IPS DF 19.7 (cell line): ENCODE results near the gene OS9.

Source experiments
- DNase-seq: peaks from one replicate; pipeline ENCODE4 v3.0.0-alpha.2; 2013; ENCODE audit warnings: low read depth, low spot score

Gene OS9

DNA sequence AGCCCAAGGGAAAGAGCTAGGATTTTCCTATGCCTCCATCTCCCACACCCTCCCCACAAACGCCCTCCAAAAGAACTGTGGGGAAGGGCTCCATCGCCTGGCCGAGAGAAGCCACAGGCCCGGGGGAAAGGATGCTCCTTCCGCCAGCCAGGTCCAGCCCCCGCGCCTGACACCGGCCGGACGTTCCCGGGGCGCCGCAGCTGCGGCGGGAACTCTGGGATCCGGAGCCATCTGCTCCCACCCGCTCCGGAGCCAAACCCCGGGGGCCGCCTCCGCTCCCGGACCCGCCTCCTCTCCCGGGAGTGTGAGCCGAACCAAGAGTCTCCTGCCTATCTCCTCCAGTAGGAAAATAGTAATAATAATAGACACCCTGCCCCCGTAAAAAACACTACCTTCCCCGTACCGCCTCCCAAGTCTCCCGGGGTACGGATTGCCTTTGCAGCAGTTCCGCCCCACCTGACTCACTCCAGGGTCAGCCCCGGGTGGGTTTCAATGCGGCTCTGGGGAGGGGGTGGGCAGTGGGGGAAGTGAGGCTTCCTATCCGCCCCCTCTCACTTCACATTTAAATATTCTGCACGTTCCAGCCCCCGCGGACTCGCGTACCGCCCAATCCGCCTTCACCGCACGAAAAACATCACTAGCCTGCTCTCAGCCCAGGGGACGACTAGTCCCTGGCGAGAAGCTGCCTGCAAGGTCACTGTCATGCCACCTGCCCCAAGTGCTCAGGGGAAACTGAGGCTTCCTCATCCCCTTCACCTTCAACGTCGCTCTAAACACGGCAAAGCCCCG, 42.2 kb downstream of the OS9 start:
- no peak for DNase-seq

DNA sequence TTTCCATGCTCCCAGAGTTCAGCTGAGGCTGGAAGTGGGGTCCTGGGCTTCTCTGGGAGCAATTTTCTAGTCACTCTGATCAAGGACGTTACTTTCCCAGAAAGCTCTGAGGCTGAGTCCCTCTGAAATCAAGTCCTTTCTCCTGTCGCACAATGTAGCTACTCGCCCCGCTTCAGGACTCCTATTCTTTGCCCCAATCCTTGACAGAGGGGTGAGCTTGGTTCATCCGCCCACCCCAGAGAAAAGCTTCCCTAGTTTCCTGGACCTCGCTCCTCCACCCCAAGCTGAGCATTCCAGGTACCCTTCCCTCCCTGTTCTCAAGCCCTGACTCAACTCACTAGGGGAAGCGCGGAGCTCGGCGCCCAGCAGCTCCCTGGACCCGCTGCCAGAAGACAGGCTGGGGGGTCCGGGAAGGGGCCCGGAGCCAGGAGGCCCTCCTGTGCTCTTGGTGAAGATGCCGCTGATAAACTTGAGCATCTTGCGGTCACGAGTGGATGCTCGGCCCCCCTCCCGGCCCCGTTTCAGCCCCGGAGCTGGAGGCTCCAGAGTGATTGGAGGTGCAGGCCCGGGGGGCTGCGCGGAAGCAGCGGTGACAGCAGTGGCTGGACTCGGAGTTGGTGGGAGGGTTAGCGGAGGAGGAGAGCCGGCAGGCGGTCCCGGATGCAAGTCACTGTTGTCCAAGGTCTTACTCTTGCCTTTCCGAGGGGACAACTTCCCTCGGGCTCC, 43.0 kb downstream of the OS9 start:
- DNase-seq, result no peak

DNA sequence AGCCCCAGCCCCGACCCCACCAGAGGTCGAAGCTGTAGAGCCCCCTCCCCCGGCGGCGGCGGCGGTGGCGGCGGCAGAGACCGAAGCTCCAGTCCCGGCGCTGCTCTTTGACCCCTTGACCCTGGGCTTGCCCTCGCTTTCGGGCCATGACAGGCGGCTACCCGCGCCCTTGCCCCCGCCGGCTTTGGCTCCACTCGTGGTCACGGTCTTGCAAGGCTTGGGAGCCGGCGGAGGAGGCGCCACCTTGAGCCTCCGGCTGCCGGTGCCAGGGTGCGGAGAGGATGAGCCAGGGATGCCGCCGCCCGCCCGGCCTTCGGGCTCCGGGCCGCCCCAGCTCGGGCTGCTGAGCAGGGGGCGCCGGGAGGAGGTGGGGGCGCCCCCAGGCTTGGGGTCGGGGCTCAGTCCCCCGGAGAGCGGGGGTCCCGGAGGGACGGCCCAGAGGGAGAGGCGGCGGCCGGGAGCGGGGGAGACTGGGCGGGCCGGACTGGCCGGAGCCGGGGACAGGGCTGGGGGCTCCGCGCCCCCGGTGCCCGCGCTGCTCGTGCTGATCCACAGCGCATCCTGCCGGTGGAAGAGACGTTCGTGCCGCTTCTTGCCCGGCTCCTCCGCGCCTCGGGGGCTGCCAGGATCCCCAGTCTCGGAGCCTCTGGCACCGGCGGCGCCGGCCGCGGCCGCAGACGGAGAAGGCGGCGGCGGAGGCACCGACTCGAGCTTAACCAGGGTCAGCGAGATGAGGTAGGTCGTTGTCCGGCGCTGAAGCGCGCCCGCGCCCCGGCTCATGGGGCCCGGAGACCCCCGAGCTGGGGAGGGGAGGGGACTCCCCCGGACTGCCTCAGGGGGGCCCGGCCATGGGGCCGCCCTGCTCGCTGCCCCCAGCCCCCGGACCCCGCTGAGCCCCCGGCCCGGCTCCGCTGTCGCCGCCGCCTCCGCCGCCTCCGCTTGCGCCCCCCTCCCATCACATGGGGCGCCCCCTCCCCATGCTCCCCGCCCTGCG, 43.8 kb downstream of the OS9 start:
- DNase-seq, result no peak

DNA sequence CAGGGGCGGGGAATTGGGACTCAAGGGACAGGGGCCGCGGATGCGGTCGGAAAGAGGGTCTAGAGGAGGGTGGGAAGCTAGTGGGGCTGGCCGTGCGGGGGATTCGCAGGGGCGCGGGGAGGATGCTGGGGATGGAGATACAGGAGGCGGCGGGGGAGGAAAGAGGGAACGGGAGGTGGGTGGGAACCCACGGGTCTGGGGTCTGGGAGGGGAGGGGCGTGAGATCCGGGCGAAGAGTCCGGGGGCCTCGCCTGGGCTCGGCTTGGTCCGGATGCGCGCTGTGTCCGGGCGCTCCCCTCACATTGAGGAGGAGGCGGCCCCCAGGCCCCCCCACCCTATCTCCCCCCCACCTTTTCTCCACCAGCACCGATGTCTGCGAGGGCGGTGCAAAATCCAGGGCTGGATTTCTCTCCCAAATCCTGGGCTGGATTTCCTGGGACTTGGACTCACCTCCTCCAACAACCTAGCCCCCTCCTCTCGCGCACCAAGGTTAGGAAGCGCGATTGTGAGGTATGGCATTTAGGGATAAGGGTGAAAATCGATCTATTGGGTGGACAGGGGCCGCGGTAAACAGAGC, 44.8 kb downstream of the OS9 start, which contains the start of gene AGAP2:
AGAP2 (minus strand) TSS at position 82 of the 577 bp plus-strand sequence. CDS start 496 bp downstream, outside the sequence.
- no peak for DNase-seq

DNA sequence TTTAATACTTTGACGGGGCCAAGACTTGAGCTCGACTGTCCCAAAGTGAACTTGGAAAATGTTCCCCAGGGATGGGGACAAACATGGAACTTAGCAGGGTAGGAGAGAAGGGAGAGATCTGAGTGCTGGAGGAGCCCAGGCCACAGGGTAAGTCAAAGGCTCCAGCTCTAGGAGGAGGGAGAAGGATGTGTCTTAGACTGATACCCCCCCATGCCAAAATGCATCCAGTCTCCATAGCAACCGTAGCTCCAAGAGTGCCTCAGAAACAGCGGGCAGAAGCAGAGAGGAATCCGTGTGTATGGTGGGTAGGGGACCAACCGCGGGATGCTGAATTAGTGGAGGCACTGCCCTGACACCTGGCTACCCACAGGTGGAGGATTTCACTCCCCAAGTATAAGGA, 45.5 kb downstream of the OS9 start:
- DNase-seq, result no peak

DNA sequence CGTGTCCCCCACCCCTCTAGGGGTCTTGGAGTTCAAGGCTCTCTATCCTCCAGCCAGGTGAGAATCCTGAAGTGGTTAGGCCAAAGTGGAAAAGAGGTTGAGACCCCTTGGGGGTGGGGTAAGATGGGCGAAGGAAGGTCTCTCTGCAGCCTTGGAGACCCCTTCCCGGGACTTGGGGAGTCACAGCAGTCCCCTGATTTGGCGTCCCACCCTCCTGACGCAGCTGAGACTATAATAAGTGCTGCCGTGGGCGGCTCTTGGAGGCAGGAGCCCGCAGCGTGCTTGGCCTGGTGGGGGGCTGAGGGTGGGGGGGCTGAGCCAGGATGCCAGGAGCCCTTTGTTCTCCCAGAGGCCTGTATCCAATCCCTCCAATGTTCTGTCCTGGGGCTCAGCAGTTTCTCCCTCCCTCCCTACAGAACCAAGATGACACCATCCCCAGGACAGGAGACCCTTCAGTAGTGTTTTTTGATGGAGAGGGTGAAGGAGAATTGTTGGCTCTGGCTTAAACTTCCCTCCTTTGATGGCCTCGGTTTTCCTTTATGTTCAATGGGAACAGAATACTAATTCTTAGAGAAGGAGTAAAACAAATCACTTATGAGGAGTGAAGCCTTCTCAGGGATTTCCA, 46.1 kb downstream of the OS9 start:
- DNase-seq, result no peak

DNA sequence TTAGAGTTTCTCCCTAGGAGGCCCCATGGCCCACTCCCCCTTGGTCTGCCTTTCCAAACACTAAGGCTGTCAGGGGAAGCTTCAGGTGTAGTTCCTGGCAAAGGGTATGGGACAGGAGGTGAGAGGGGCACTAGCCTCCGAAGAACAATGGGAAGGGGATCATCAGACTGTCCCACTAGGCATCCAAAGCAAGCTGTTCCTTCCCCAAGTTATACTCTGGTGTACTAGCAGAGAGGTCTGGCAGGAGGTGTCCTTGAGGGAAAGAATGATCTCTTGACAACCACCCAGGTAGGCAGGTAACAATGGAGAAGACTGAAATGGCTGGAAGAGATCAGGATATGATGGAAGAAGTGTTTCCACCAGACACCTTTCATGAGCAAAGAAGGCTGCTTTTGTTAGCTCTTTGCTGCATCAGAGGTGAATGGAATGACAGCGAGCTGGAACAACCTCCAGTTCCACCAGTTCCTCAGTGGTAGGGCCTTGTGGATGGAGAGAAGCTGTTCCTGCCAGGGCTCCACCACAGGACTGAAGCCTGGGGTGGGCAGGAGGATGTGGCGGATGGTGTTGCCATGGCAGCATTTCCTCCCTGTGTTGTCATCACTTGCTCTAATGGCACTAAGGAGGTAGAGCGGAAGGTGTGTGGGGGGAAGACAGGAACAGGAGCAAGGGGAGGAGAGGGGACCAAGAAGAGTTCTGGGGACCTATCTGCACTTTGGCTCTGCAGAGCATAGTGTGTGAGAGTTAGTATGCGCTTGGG, 46.9 kb downstream of the OS9 start:
- no peak for DNase-seq

DNA sequence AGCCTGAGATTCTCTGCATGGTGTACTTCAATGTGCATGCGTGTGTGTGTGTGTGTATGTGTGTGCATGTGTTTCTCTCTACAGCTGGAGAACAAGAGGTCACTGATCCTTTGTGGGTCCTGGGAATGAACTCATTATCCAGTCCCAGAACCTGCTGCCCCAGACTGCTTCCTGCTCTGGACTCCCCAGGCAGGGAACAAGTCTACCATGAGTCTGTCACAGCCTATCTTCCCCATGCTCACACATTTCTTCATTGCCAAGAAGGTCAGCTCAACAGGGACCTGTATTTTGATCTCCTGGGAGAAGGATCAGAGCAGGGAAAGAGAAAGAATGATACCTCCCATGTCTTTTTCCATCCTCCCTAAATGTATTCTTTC, 47.5 kb downstream of the OS9 start:
- no peak for DNase-seq

DNA sequence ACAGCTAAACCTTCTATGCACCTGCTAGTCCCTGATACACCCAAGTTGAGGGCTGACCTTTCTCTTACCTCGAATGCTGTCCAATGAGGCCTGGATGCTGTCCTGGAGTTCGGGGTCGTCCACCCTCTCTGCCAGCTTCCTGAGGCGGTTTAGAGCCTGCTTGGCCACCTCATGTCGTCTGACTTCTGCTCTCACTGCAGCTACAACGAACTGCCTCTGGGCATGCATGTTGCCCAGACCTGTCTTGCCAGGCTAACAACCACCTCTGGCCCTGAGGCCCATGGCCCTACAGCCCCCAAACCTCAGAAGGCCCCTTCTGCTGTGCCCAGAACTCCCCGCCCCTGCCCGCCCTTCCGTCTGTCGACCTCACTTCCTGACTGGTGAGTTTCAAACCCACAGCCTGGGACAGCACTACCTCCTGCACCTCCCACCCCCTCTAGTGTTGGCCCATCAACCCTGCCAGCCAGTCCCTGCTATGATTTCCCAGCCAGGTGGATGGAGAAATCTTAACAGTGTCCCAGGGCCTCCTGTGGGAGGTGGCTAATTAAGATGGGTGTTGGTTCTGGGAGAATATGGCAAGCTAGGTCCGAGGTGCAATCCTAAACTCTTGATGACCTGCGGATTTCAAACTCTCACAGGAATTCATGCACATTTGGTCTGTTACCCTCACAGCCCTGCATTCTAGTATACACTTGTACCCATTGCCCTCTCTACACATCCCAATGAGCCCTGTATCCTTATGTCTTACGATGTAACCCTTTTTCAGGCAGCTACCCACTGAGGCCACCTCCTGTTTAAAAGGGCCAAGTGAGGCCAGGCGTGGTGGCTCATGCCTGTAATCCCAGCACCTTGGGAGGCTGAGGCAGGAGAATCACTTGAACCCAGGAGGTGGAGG, 48.2 kb downstream of the OS9 start:
- DNase-seq, result no peak

DNA sequence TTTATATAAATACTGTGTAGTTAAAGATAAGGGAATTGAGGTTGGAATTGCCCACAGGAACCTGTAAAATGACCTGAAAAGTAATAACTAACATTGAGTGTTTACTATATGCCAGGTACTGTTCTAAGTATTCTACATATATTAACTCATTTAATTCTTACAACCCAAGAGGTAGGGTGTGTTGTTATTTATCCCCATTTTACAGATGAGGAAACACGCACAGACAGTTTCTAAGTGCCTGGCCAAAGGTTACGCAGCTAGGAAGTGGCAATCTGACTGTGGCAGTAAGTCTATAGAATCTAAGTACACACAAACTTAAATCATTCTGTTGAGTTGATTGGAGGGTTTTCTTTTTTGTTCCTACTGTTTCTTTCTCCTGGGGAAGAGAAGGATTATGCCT, 49.8 kb downstream of the OS9 start:
- DNase-seq, result no peak

DNA sequence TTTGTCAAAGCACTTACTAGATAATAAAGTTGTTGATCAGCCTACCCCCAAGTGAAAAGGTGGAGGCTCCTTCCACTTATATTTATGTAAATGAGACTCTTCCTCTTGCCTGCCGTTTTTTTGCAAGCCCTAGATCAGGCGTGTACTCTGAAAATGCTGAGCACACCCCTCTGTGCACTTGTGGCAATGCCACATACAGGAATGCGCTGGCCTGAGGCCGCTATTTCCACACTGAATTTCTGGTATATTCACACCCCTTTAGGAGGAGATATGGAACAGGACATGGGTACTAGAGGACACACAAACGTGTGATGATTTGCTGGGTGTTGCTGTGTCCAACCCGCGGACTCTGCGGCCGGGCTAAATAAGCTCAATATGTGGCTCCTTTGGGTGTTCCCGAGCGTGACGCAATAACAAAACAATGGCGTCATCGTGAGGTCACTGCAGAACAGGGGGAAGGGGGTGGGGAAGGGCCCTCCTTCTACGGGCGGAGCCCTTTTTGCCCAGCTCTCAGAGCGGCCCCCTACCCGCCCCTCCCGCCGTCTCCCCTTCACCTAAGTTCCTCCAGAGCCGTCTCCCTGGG, 50.4 kb downstream of the OS9 start:
- no peak for DNase-seq

DNA sequence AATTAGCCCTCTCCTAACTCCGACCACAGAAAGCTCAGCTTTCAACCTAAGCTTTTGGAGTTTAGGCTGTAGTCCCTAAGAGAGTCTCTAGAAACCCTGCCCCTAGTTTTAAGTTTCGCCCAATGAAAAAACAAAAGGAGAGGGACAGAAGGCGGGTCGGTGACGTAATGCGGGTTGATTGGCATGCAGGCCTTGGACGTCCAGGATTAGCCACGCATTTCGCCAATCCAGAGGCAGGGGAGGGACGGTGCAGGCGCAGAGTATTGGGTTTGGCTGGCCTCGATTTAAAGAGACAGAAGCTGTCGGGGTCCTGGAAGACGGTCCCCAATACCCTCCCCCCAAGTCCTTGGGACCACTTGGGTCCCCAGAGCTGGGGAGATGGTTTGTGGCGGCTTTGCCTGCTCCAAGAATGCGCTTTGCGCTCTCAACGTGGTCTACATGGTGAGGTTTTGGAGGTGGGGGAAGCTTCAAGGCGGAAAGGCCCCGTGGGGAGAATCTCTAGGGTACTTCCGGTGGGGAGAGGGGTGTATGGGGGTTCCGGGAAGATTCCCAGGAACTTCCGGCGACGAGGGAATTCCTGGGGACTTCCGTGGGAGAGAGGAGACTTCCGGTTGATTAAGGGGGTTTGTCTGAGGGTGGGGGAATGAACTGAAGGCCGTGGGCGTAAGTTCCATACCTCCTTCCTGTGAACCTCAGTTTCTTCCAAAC, 51.0 kb downstream of the OS9 start, which contains the start of gene TSPAN31:
TSPAN31 (plus strand) TSS at position 263 of the 708 bp plus-strand sequence; CDS start at position 379, 116 bp downstream.
- DNase-seq, result peak; percentile 92

DNA sequence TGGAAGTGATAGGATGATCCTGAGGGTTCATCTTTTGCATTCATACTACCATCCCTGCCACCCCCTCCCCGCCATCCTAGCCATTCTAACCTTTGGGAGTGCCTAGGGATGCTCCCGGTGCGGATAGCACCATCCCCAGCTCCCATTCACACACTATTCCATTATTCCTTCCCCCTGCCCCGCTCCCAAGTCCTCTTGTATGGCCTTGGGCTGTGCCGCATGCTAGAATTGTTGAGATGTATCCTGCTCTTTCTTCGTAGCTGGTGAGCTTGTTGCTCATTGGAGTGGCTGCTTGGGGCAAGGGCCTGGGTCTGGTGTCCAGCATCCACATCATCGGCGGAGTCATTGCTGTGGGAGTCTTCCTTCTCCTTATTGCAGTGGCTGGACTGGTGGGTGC, 51.6 kb downstream of the OS9 start:
- DNase-seq, result no peak

DNA sequence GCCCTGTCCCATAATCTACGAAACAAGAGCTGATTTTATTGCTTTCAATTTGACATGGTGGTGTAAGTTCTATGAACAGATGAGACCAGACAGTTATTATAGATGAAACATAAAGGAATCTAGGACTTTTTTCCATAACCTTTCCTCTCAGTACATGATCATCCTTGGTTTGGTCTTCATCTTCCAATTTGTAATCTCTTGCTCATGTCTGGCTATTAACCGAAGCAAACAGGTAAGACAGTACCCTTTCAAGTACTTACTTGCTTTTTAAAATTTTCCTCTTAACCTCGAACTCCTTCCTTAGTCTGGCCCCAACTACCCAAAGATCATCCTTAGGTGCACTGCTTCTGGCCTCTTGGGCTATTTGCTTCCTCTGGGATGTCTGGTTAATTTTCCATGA, 52.1 kb downstream of the OS9 start:
- DNase-seq, result no peak

DNA sequence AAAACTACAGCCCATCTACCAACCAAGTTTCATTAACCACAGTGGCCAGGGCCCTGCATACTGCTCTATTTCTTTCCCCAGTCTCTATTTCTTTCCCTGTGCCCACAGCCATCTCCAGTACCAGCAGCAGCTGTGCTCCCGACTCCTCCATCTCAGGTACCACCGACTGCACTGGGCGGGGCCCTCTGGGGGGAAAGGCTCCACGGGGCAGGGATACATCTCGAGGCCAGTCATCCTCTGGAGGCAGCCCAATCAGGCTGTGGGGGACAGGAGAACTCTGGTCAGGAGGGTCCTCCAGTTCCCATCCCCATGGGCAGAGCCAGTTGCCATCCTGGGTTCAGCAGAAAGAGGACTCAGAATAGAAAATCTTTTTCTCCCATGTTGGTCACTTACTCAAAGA, 55.1 kb downstream of the OS9 start:
- no peak for DNase-seq

DNA sequence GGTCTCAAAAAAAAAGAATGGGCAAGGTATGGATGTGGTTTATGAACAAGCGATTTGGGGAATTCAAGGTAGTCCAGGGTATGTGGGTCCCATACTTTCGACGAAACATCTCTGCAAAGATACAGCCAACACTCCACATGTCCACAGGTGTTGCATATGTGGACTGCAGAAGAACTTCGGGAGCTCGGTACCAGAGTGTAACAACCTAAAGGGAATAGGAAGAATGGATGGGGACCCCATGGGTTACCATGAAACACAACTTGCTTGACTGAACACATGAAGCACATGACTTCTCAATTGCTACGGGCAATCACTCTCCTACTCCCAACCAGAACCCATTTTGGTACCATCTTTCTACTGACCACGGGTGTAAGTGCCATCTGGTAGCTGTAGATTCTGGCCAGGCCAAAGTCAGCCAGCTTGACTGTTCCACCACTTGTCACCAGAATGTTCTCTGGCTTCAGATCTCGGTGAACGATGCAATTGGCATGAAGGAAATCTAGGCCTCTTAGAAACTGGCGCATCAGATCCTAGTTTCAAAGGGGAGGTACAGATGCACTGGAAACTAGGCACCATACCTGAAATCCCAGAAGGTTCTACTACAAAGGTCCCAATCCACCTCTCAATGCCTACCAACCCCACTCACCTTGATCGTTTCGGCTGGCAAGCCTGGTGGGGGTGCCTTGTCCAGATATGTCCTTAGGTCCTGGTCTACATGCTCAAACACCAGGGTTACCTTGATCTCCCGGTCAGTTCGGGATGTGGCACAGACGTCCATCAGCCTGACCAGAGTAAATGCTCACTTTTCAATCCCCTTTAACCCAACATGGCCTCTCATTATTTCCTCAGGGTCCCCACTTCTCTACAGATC, 56.9 kb downstream of the OS9 start:
- no peak for DNase-seq

DNA sequence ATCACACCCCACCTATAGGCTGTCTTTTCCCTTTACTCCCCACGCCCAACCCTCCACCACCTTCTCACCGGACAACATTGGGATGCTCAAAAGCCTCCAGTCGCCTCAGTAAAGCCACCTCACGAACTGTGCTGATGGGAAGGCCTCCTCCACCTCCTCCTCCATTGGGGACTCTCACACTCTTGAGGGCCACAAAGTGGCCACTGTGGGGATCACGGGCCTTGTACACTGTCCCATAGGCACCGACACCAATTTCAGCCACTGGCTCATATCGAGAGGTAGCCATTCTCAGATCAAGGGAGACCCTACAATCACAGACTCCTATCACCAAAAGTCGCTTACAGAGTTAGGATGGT, 57.5 kb downstream of the OS9 start:
- DNase-seq, result no peak
